ENCODE measurements around the gene AKR1C4.
"Not testable (repeated sequence)": the region's sequence is repeated elsewhere in the genome, so short reads cannot be mapped to it uniquely, and the experiment has no call there.

The AKR1C4 gene

GRCh38 chr10:5196702-5197113 lies at the start of gene AKR1C4:
Gene AKR1C4, plus strand, starts transcription at chr10:5196837. Its CDS starts 31 bp downstream, at chr10:5196868.
- no peaks in the 10 kb centered on the region for H3K4me1 ChIP-seq (ENCODE audit: insufficient read depth, low read length)
- H3K9me3 ChIP-seq (ENCODE audit: low read length) = no peaks in the 10 kb centered on the region
- H2AFZ ChIP-seq (ENCODE audit: low read depth, low read length) = no peak within 1 kb of the TSS
- H3K27me3 ChIP-seq (ENCODE audit: insufficient read depth, low read length) = no peaks in the 10 kb centered on the region
- H3K4me3 ChIP-seq (ENCODE audit: low read length) = no peak within 1 kb of the TSS
- no peaks in the 10 kb centered on the region for H3K36me3 ChIP-seq (ENCODE audit: insufficient read depth, low read length)

DNA sequence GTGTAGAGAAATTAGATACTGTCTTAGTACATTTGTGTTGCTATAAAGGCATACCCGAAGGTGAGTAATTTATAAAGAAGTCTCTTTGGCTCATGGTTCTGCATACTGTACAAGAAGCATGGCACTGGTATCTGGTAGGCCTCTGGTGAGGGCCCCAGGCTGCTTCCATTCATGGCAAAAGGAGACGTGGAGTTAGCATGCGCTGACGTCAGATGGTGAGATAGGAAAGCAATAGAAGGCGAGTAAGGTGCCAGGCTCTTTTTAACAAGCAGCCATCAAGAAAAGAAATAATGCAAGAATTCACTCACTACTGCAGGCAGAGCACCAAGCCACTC lies 49.8 kb upstream of the AKR1C4 start:
- Histone ChIP-seq H3K9me3 (ENCODE audit: low read length) (no peaks in the 10 kb centered on the region), H3K4me1 (ENCODE audit: insufficient read depth, low read length) (no peaks in the 10 kb centered on the region)

DNA sequence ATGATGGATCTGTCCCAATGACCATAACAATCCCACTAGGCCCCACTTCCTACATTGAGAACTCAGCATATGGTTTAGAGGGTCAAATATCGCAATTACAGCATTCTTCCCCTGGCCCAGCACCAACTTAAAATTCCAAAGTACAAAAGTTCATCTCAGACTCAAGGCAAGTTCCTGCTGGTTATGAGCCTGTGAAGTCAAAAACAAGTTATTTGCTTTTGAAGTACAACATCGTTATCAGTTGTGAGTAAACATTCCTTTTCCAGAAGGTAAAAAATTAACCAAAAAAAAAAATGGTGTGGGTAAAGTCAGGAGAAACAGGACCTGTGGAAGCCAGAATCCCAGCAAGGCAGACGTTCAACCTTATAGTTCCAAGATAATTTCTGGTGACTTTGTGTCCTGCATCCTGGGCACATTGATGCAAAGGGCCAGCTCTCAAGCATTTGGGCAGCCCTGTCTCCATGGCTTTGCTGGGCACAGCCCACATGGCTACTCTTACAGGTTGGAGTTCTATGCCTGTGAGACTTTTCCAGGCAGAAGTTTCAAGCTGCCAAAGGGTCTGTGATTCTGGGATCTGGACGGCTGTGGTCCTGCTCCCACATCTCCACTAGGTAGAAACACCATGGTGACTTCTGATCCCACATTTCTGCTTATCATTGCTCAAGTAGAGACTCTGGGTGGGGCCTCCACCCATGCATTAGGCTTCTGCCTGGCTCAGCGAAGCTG lies 49.2 kb upstream of the AKR1C4 start:
- no peaks in the 10 kb centered on the region for H3K27me3 ChIP-seq (ENCODE audit: insufficient read depth, low read length)
- H3K9me3 ChIP-seq (ENCODE audit: low read length) = no peaks in the 10 kb centered on the region
- H3K36me3 ChIP-seq (ENCODE audit: insufficient read depth, low read length) = no peaks in the 10 kb centered on the region
- no peak overlapping the region for H3K4me3 ChIP-seq (ENCODE audit: low read length)
- no peaks in the 10 kb centered on the region for H3K4me1 ChIP-seq (ENCODE audit: insufficient read depth, low read length)
- H2AFZ ChIP-seq (ENCODE audit: low read depth, low read length) = no peak overlapping the region

More for the DNA sequence above, 49.8 kb upstream of the AKR1C4 start:
- Histone ChIP-seq H3K36me3 (ENCODE audit: insufficient read depth, low read length) (no peaks in the 10 kb centered on the region), H3K4me3 (ENCODE audit: low read length) (no peak overlapping the region), H2AFZ (ENCODE audit: low read depth, low read length) (no peak overlapping the region), H3K27me3 (ENCODE audit: insufficient read depth, low read length) (no peaks in the 10 kb centered on the region)

- Histone ChIP-seq H3K4me3 (ENCODE audit: low read length) (no peak overlapping the region), H3K36me3 (ENCODE audit: insufficient read depth, low read length) (no peaks in the 10 kb centered on the region), H3K27me3 (ENCODE audit: insufficient read depth, low read length) (no peaks in the 10 kb centered on the region), H3K9me3 (ENCODE audit: low read length) (no peaks in the 10 kb centered on the region), H2AFZ (ENCODE audit: low read depth, low read length) (no peak overlapping the region), H3K4me1 (ENCODE audit: insufficient read depth, low read length) (no peaks in the 10 kb centered on the region)
Observed at GRCh38 chr10:5147981-5148677, 48.5 kb upstream of the AKR1C4 start.

- Histone ChIP-seq H3K9me3 (ENCODE audit: low read length) (no peaks in the 10 kb centered on the region), H3K27me3 (ENCODE audit: insufficient read depth, low read length) (no peaks in the 10 kb centered on the region), H3K4me1 (ENCODE audit: insufficient read depth, low read length) (no peaks in the 10 kb centered on the region), H2AFZ (ENCODE audit: low read depth, low read length) (no peak overlapping the region), H3K4me3 (ENCODE audit: low read length) (no peak overlapping the region), H3K36me3 (ENCODE audit: insufficient read depth, low read length) (no peaks in the 10 kb centered on the region)
Observed at GRCh38 chr10:5148678-5149032, 48.0 kb upstream of the AKR1C4 start.

DNA sequence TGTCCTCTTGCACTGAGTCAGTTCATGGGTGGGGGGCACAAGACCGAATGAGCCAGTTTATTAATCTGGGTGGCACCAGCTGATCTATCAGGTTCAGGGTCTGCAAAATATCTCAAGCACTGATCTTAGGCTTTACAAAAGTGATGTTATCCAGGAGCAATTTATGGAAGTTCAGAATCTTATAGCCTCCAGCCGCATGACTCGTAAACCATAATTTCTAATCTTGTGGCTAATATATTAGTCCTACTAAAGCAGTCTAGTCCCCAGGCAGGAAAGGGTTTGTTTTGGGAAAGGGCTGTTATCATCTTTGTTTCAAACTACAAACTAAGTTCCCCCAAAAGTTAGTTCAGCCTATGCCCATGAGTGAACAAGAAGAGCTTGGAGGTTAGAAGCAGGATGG lies 45.6 kb upstream of the AKR1C4 start:
- no peaks in the 10 kb centered on the region for H3K9me3 ChIP-seq (ENCODE audit: low read length)

DNA sequence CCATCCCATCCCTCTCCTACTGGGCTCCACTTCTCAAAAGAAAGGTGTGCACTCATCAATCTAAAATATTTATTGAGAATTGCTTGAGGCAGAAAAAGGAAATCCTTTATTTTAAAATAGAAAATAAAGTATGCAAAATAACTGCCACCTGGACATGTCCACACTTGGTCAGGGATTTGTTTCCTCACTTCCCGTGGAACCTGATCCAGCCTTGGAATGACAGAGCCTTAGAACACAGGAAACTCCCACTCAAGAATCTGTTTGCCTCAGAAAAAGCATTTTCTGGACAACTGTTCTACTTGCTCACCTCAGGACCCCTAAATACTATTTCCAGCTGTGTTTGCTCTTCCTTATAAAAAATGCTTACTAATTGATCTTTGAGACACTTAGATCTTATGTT lies 40.7 kb upstream of the AKR1C4 start:
- Histone ChIP-seq H3K36me3 (ENCODE audit: insufficient read depth, low read length) (no peaks in the 10 kb centered on the region), H3K9me3 (ENCODE audit: low read length) (no peaks in the 10 kb centered on the region), H3K27me3 (ENCODE audit: insufficient read depth, low read length) (no peaks in the 10 kb centered on the region), H3K4me1 (ENCODE audit: insufficient read depth, low read length) (no peaks in the 10 kb centered on the region), H3K4me3 (ENCODE audit: low read length) (no peak overlapping the region), H2AFZ (ENCODE audit: low read depth, low read length) (no peak overlapping the region)

More for the DNA sequence above, 45.6 kb upstream of the AKR1C4 start:
- Histone ChIP-seq H2AFZ (ENCODE audit: low read depth, low read length) (no peak overlapping the region), H3K4me3 (ENCODE audit: low read length) (no peak overlapping the region), H3K4me1 (ENCODE audit: insufficient read depth, low read length) (no peaks in the 10 kb centered on the region), H3K27me3 (ENCODE audit: insufficient read depth, low read length) (no peaks in the 10 kb centered on the region), H3K36me3 (ENCODE audit: insufficient read depth, low read length) (no peaks in the 10 kb centered on the region)

DNA sequence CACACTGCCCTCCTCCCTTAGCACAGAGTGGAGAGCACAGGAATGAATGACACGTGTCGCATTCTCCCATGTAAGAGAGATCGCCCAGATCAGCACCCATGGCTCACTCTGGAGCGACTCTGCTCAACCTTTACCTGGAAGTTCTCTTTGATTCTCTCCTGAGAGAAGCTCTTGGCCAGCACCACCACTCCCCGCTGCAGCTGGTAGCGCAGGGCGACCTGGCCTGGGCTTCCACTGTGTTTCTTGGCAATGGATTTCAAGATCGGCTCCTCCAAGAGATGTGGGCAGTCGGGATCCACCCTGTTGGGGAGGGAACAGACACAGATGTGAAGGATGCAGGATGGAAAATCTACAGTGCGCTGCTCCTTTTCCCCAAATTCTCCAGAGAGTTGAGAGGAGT lies 39.1 kb upstream of the AKR1C4 start:
- Histone ChIP-seq H3K27me3 (ENCODE audit: insufficient read depth, low read length) (no peaks in the 10 kb centered on the region), H3K4me3 (ENCODE audit: low read length) (no peak overlapping the region), H2AFZ (ENCODE audit: low read depth, low read length) (no peak overlapping the region), H3K9me3 (ENCODE audit: low read length) (no peaks in the 10 kb centered on the region), H3K4me1 (ENCODE audit: insufficient read depth, low read length) (no peaks in the 10 kb centered on the region), H3K36me3 (ENCODE audit: insufficient read depth, low read length) (no peaks in the 10 kb centered on the region)

- H3K27me3 ChIP-seq (ENCODE audit: insufficient read depth, low read length) = no peaks in the 10 kb centered on the region
- H3K4me1 ChIP-seq (ENCODE audit: insufficient read depth, low read length) = no peaks in the 10 kb centered on the region
- no peaks in the 10 kb centered on the region for H3K36me3 ChIP-seq (ENCODE audit: insufficient read depth, low read length)
- no peak overlapping the region for H3K4me3 ChIP-seq (ENCODE audit: low read length)
- H3K9me3 ChIP-seq (ENCODE audit: low read length) = no peaks in the 10 kb centered on the region
- H2AFZ ChIP-seq (ENCODE audit: low read depth, low read length) = no peak overlapping the region
Observed at GRCh38 chr10:5159126-5159525, 37.5 kb upstream of the AKR1C4 start.

GRCh38 chr10:5163487-5163886 lies 33.1 kb upstream of the AKR1C4 start:
- H3K27me3 ChIP-seq (ENCODE audit: insufficient read depth, low read length) = no peaks in the 10 kb centered on the region
- H3K9me3 ChIP-seq (ENCODE audit: low read length) = peaks cover 4% of the 10 kb centered on the region
- no peak overlapping the region for H2AFZ ChIP-seq (ENCODE audit: low read depth, low read length)
- no peaks in the 10 kb centered on the region for H3K36me3 ChIP-seq (ENCODE audit: insufficient read depth, low read length)
- H3K4me3 ChIP-seq (ENCODE audit: low read length) = no peak overlapping the region
- H3K4me1 ChIP-seq (ENCODE audit: insufficient read depth, low read length) = no peaks in the 10 kb centered on the region

- Histone ChIP-seq H3K27me3 (ENCODE audit: insufficient read depth, low read length) (no peaks in the 10 kb centered on the region), H3K4me3 (ENCODE audit: low read length) (no peak overlapping the region), H3K36me3 (ENCODE audit: insufficient read depth, low read length) (no peaks in the 10 kb centered on the region), H2AFZ (ENCODE audit: low read depth, low read length) (no peak overlapping the region), H3K4me1 (ENCODE audit: insufficient read depth, low read length) (no peaks in the 10 kb centered on the region), H3K9me3 (ENCODE audit: low read length) (peaks cover 4% of the 10 kb centered on the region)
Observed at GRCh38 chr10:5165738-5166137, 30.9 kb upstream of the AKR1C4 start.

DNA sequence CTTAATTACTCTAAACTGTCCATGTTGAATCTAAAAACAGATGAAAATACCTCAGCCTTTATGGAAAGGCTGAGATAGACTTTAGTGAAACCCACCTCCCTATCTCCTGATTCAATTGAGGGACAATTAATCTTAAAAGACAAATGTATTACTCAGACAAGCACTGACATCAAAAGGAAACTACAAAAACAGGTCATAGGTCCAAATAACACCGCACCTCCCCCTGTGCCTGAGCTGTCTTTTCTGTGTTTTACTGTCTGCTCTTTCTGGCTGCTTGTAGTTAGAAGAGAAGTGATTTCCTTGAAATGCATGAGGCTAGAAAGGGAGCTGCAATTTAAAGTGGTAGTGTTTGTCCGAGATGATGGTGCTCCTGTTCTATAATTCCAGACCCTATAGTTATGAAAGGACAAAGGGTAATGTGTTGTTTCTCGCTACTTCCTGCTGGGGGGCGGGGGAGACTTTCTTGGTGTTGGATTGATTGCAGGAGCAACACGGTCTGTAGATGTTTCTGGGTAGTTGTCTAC lies 27.7 kb upstream of the AKR1C4 start:
- Histone ChIP-seq H2AFZ (ENCODE audit: low read depth, low read length) (no peak overlapping the region), H3K4me1 (ENCODE audit: insufficient read depth, low read length) (no peaks in the 10 kb centered on the region)

GRCh38 chr10:5175581-5175980 lies 21.1 kb upstream of the AKR1C4 start:
- H3K36me3 ChIP-seq (ENCODE audit: insufficient read depth, low read length); H3K9me3 ChIP-seq (ENCODE audit: low read length); H3K4me3 ChIP-seq (ENCODE audit: low read length): not testable (repeated sequence)

More for the DNA sequence above, 27.7 kb upstream of the AKR1C4 start:
- Histone ChIP-seq H3K36me3 (ENCODE audit: insufficient read depth, low read length) (no peaks in the 10 kb centered on the region), H3K4me3 (ENCODE audit: low read length) (no peak overlapping the region), H3K27me3 (ENCODE audit: insufficient read depth, low read length) (no peaks in the 10 kb centered on the region), H3K9me3 (ENCODE audit: low read length) (peaks cover 4% of the 10 kb centered on the region)

More at GRCh38 chr10:5175581-5175980, 21.1 kb upstream of the AKR1C4 start:
- H2AFZ ChIP-seq (ENCODE audit: low read depth, low read length); H3K27me3 ChIP-seq (ENCODE audit: insufficient read depth, low read length); H3K4me1 ChIP-seq (ENCODE audit: insufficient read depth, low read length): not testable (repeated sequence)
